Fibroblast of pulmonary artery (primary cell): ENCODE results near the gene BGLAP.

ENCODE experiments used
- DNase-seq: peaks from one replicate; pipeline ENCODE4 v3.0.0-alpha.2; 2010; ENCODE audit warnings: low read depth
- H3K4me3 ChIP-seq: replicated peaks from 2 replicates; pipeline ENCODE4 v1.5.1; 2011; ENCODE audit warnings: low read depth, mild to moderate bottlenecking, control low read depth, low read length, moderate library complexity
- CTCF ChIP-seq: IDR thresholded peaks from 2 replicates; pipeline ENCODE4 v1.5.1; 2011; ENCODE audit warnings: mild to moderate bottlenecking, control low read depth, low read length, inconsistent platforms; ENCODE audit errors: missing control alignments

The BGLAP gene

GRCh38 chr1:156200044-156200443 is 41.9 kb upstream of the BGLAP start:
- no peak overlapping the region for H3K4me3 ChIP-seq
- DNase-seq, result no peak
- no peak for TF ChIP-seq CTCF

- no peak overlapping the region for H3K4me3 ChIP-seq
- peak; percentile 77 for DNase-seq
- no peak for TF ChIP-seq CTCF
Measured at GRCh38 chr1:156203331-156203730, 38.7 kb upstream of the BGLAP start.

- no peak for DNase-seq
- no peak for TF ChIP-seq CTCF
- no peak overlapping the region for H3K4me3 ChIP-seq
Measured at GRCh38 chr1:156204686-156205085, 37.3 kb upstream of the BGLAP start.

GRCh38 chr1:156211243-156211642 is 30.7 kb upstream of the BGLAP start:
- TF ChIP-seq CTCF, result no peak
- no peak for DNase-seq

GRCh38 chr1:156212130-156212529 is 29.9 kb upstream of the BGLAP start:
- TF ChIP-seq CTCF, result no peak
- H3K4me3 ChIP-seq, result peak overlapping the region; percentile 77

More at GRCh38 chr1:156211243-156211642, 30.7 kb upstream of the BGLAP start:
- no peak overlapping the region for H3K4me3 ChIP-seq

GRCh38 chr1:156212833-156213643 is 28.9 kb upstream of the BGLAP start, which contains the start of gene PMF1:
Gene PMF1 (plus strand): TSS chr1:156213007. CDS start chr1:156213016, 9 bp downstream.
- peak within 1 kb of the TSS; percentile 77 for H3K4me3 ChIP-seq
- TF ChIP-seq CTCF, result no peak
- DNase-seq, result peak; percentile 96

More at GRCh38 chr1:156212130-156212529, 29.9 kb upstream of the BGLAP start:
- DNase-seq, result no peak

- H3K4me3 ChIP-seq, result peak overlapping the region; percentile 77
- DNase-seq, result no peak
- no peak for TF ChIP-seq CTCF
Measured at GRCh38 chr1:156213644-156213966, 28.4 kb upstream of the BGLAP start.
